Thoracic aorta (tissue), 2 donors: Measurements from ENCODE around the gene TOP3A. TPM values are rescaled to one million over a fixed set of nuclear protein-coding genes. Genes with fewer than 3 reads are reported as not detected.

ENCODE experiments used
- ATAC-seq: fragments of 150-250 bp; one replicate; pipeline ENCODE4 v1.8.0; 2017; ENCODE audit warnings: low read depth; ENCODE audit not compliant: insufficient number of reproducible peaks, low FRiP score
- DNase-seq: peaks from one replicate; pipeline ENCODE4 v3.0.0-alpha.2; 2020; ENCODE audit warnings: low spot score
- H3K27ac ChIP-seq, 2 donors: fragments of 200-600 bp; sonication (generic); 1 replicate in 1 of 2; 2 replicates in 1 of 2; pipeline ENCODE4 v1.5.1; 2016; ENCODE audit warnings: mild to moderate bottlenecking in 2 of 2, moderate library complexity in 2 of 2
- H3K27me3 ChIP-seq: fragments of 200-600 bp; sonication (generic); replicated peaks from 2 replicates; pipeline ENCODE4 v1.6.0; 2016; ENCODE audit warnings: mild to moderate bottlenecking; ENCODE audit not compliant: insufficient read depth
- H3K36me3 ChIP-seq: fragments of 200-600 bp; sonication (generic); one replicate; pipeline ENCODE4 v1.5.1; 2016
- H3K4me1 ChIP-seq, 2 donors: fragments of 200-600 bp; sonication (generic); 1 replicate in 1 of 2; 2 replicates in 1 of 2; pipeline versions ENCODE4 v1.5.1 to v1.6.0; 2016; ENCODE audit warnings: low read depth in 2 of 2, mild to moderate bottlenecking in 1 of 2; ENCODE audit not compliant: control insufficient read depth in 1 of 2
- H3K4me3 ChIP-seq: fragments of 200-600 bp; sonication (generic); 2 replicates; pipeline ENCODE4 v1.5.1; 2016; ENCODE audit warnings: mild to moderate bottlenecking
- H3K9me3 ChIP-seq: fragments of 200-600 bp; sonication (generic); 2 replicates; pipeline ENCODE4 v1.5.1; 2016
- CTCF ChIP-seq: fragments of 200-600 bp; sonication (generic); IDR thresholded peaks from one replicate; pipeline ENCODE4 v1.5.1; 2019; ENCODE audit warnings: antibody characterized with exemption
- total RNA-seq, 2 donors: library from RNA; depleted of rRNA; stranded (reverse); fragments of >200 nt; gene quantifications; one replicate each; pipeline versions ENCODE4 v1.1.0 to v1.2.3, GENCODE V29; 2016

TOP3A gene
- total RNA-seq, 2 donors from 2014 or later = 33.4 to 54.6 TPM

GRCh38 chr17:18237461-18237860 lies 77.3 kb downstream of the TOP3A start:
- ATAC-seq = no peak
- Histone ChIP-seq H3K4me3 (no peak overlapping the region), H3K36me3 (peaks cover 39% of the 10 kb centered on the region), H3K27me3 (no peaks in the 10 kb centered on the region), H3K4me1 (peaks cover 0 to 6% of the 10 kb centered on the region in 2 donors), H3K9me3 (no peaks in the 10 kb centered on the region), H3K27ac (no peak overlapping the region)
- TF ChIP-seq CTCF = no peak
- no peak for DNase-seq

GRCh38 chr17:18236494-18236893 lies 78.3 kb downstream of the TOP3A start:
- ATAC-seq (no peak), DNase-seq (no peak)
- H3K27me3 ChIP-seq = no peaks in the 10 kb centered on the region
- no peaks in the 10 kb centered on the region for H3K9me3 ChIP-seq
- peaks cover 33% of the 10 kb centered on the region for H3K36me3 ChIP-seq
- H3K27ac ChIP-seq = no peak overlapping the region
- TF ChIP-seq CTCF = no peak
- H3K4me1 ChIP-seq = peaks cover 0 to 6% of the 10 kb centered on the region in 2 donors
- no peak overlapping the region for H3K4me3 ChIP-seq

GRCh38 chr17:18235743-18236256 lies 79.0 kb downstream of the TOP3A start:
- no peak for DNase-seq
- H3K4me3 ChIP-seq = no peak overlapping the region

GRCh38 chr17:18234853-18235380 lies 79.9 kb downstream of the TOP3A start:
- TF ChIP-seq CTCF = no peak
- Histone ChIP-seq H3K4me3 (no peak overlapping the region), H3K27me3 (no peaks in the 10 kb centered on the region), H3K4me1 (peaks cover 0 to 6% of the 10 kb centered on the region in 2 donors), H3K27ac (peak overlapping the region in 1 of 2 donors; percentile 74), H3K36me3 (peaks cover 30% of the 10 kb centered on the region), H3K9me3 (no peaks in the 10 kb centered on the region)
- ATAC-seq = no peak
- DNase-seq = no peak

More at GRCh38 chr17:18235743-18236256, 79.0 kb downstream of the TOP3A start:
- peak; percentile 53 for ATAC-seq
- Histone ChIP-seq H3K9me3 (no peaks in the 10 kb centered on the region), H3K27me3 (no peaks in the 10 kb centered on the region), H3K36me3 (peaks cover 30% of the 10 kb centered on the region), H3K27ac (peak overlapping the region; percentile 23 to 74), H3K4me1 (peaks cover 0 to 6% of the 10 kb centered on the region in 2 donors)
- TF ChIP-seq CTCF = no peak

GRCh38 chr17:18233803-18234518 lies 80.8 kb downstream of the TOP3A start:
- Histone ChIP-seq H3K9me3 (no peaks in the 10 kb centered on the region), H3K4me3 (no peak overlapping the region), H3K27ac (no peak overlapping the region), H3K36me3 (peaks cover 30% of the 10 kb centered on the region), H3K27me3 (no peaks in the 10 kb centered on the region), H3K4me1 (peaks cover 0 to 6% of the 10 kb centered on the region in 2 donors)
- TF ChIP-seq CTCF = no peak
- ATAC-seq (no peak), DNase-seq (no peak)
